Ectodermal cell (in vitro differentiated cells): Measurements from ENCODE around the gene THSD7B.
"Not testable (repeated sequence)": the region's sequence is repeated elsewhere in the genome, so short reads cannot be mapped to it uniquely, and the experiment has no call there.

ENCODE experiments used
- H3K27ac ChIP-seq: 2 replicates; pipeline ENCODE4 v1.7.0; 2013; ENCODE audit warnings: mild to moderate bottlenecking, low read depth, low read length; ENCODE audit not compliant: insufficient read depth, poor library complexity, severe bottlenecking
- H3K27me3 ChIP-seq: 2 replicates; pipeline ENCODE4 v1.7.0; 2013; ENCODE audit warnings: mild to moderate bottlenecking, low read length; ENCODE audit not compliant: insufficient read depth, control insufficient read depth, poor library complexity, severe bottlenecking
- H3K36me3 ChIP-seq: one replicate; pipeline ENCODE4 v1.7.0; 2013; ENCODE audit warnings: low read length; ENCODE audit not compliant: control insufficient read depth, insufficient read depth
- H3K4me1 ChIP-seq: one replicate; pipeline ENCODE4 v1.7.0; 2013; ENCODE audit warnings: low read length; ENCODE audit not compliant: control insufficient read depth, insufficient read depth
- H3K4me3 ChIP-seq: 2 replicates; pipeline ENCODE4 v1.7.0; 2013; ENCODE audit warnings: low read depth, low read length, control low read depth; ENCODE audit not compliant: insufficient read depth
- H3K9me3 ChIP-seq: 2 replicates; pipeline ENCODE4 v1.7.0; 2013; ENCODE audit warnings: mild to moderate bottlenecking, low read length, moderate library complexity; ENCODE audit not compliant: control insufficient read depth
- WGBS, 2 experiments: methylation state at CpG; one replicate each; pipeline ENCODE4 v1.1.7; 2013; ENCODE audit warnings: missing lambda C conversion rate in 2 of 2; 5-methylcytosine and 5-hydroxymethylcytosine counted together

Gene THSD7B

DNA sequence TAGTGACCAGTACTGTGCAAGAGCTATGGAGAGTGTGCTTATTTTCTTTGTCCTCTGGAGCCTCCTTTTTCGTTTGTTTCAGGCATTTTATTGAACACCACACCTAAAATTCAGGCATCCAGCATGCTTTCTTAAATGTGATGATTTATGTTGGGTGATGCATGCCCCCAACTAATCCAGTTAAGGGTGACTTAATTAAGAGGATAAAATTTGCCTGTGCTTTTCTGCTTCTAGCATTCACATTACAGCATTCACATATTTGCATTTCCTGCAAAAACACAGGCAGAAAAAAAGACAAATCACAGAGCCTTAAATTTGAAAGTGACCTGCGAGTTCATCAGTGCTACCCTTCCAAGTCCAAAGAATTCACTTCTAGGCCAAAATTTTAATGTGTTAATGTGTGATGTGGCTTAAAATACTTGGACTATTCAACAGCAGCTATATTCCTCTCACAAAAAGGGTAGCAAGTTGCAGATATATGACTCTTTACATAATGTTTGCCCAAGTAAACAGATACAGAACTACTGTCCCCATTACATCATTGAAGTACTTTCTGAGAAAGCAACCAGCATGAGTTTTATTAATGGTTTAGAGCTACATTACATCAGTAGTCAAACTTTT is 286.5 kb downstream of the THSD7B start:
- Histone ChIP-seq H3K27me3 (no peaks in the 10 kb centered on the region), H3K4me3 (no peak overlapping the region), H3K9me3 (no peaks in the 10 kb centered on the region), H3K36me3 (no peaks in the 10 kb centered on the region), H3K4me1 (no peaks in the 10 kb centered on the region), H3K27ac (no peak overlapping the region)
- 86 to 94% methylated on average over 1 to 2 of the region's 2 CpGs for WGBS, 2 experiments

- H3K4me1 ChIP-seq = no peaks in the 10 kb centered on the region
- H3K36me3 ChIP-seq = no peaks in the 10 kb centered on the region
- 91 to 93% methylated on average over 8 of the region's 8 CpGs for WGBS, 2 experiments
- no peak overlapping the region for H3K4me3 ChIP-seq
- H3K27ac ChIP-seq = no peak overlapping the region
- no peaks in the 10 kb centered on the region for H3K9me3 ChIP-seq
- H3K27me3 ChIP-seq = no peaks in the 10 kb centered on the region
Observed at GRCh38 chr2:137056704-137057103, 291.4 kb downstream of the THSD7B start.

GRCh38 chr2:137076111-137076765 is 310.9 kb downstream of the THSD7B start:
- not testable (repeated sequence) for H3K27me3 ChIP-seq, H3K9me3 ChIP-seq, H3K4me3 ChIP-seq, H3K27ac ChIP-seq, H3K4me1 ChIP-seq, H3K36me3 ChIP-seq
- 92 to 93% methylated on average over 22 of the region's 22 CpGs for WGBS, 2 experiments

DNA sequence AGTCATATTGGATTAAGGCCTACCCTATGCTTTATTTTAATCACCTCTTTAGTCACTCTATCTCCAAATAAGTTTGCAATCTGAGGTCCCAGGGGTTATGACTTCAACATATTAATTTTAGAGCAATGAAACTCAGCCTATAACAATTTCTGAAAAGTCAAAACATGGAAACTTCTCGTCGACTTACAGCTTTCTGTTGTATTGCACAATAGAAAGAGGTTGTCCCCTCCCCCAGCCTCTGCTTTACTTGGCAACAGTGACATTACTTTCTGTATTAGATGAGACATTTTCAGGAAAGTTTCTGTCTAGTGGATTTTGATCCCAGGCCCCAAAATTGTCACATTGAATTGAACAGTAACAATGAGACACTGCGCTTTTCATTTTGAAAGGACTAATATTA is 326.4 kb downstream of the THSD7B start:
- Histone ChIP-seq H3K27ac (no peak overlapping the region), H3K36me3 (no peaks in the 10 kb centered on the region), H3K27me3 (no peaks in the 10 kb centered on the region), H3K9me3 (no peaks in the 10 kb centered on the region), H3K4me1 (no peaks in the 10 kb centered on the region), H3K4me3 (no peak overlapping the region)
- WGBS, 2 experiments = 85 to 96% methylated on average over 2 to 3 of the region's 3 CpGs

DNA sequence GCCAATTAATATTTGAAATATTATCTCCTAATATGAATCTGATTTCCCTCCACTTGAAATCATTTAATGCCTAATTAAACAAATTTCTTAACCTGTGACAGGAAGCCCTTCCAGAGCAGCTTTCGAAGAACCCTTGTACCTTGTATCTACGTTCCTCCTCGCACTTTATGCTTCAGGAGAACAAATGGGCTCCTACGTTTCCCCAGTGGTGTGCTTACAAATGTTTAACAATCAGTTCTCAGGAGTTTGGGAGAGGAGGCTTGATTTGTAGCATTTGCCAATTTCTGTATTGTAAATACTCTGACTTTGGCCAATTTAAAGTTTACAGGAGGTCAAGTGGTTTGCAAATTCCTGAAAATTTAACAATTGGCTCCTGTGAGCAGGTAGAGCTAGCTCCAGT is 327.8 kb downstream of the THSD7B start:
- H3K9me3 ChIP-seq = no peaks in the 10 kb centered on the region
- no peak overlapping the region for H3K4me3 ChIP-seq
- H3K27me3 ChIP-seq = no peaks in the 10 kb centered on the region
- no peaks in the 10 kb centered on the region for H3K36me3 ChIP-seq
- WGBS, 2 experiments = 94% methylated on average over 4 of the region's 4 CpGs
- no peaks in the 10 kb centered on the region for H3K4me1 ChIP-seq
- H3K27ac ChIP-seq = no peak overlapping the region

GRCh38 chr2:137096187-137096586 is 330.8 kb downstream of the THSD7B start:
- H3K27me3 ChIP-seq = no peaks in the 10 kb centered on the region
- H3K4me3 ChIP-seq = no peak overlapping the region
- H3K27ac ChIP-seq = no peak overlapping the region
- no peaks in the 10 kb centered on the region for H3K36me3 ChIP-seq
- H3K9me3 ChIP-seq = no peaks in the 10 kb centered on the region
- H3K4me1 ChIP-seq = no peaks in the 10 kb centered on the region

GRCh38 chr2:137096693-137097092 is 331.3 kb downstream of the THSD7B start:
- H3K4me3 ChIP-seq = no peak overlapping the region
- no peaks in the 10 kb centered on the region for H3K9me3 ChIP-seq
- H3K27ac ChIP-seq = no peak overlapping the region
- no peaks in the 10 kb centered on the region for H3K4me1 ChIP-seq
- 69 to 83% methylated on average over 1 of the region's 1 CpG for WGBS, 2 experiments
- H3K36me3 ChIP-seq = no peaks in the 10 kb centered on the region
- no peaks in the 10 kb centered on the region for H3K27me3 ChIP-seq

DNA sequence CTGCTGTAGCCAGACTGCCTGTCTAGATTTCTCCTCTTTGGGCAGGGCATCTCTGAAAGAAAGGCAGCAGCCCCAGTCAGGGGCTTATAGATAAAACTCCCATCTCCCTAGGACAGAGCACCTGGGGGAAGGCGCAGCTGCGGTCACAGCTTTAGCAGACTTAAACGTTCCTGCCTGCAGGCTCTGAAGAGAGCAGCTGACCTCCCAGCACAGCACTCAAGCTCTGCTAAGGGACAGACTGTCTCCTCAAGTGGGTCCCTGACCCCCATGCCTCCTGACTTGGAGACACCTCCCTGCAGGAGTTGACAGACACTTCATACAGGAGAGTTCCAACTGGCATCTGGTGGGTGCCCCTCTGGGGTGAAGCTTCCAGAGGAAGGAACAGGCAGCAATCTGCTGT is 336.5 kb downstream of the THSD7B start:
- H3K27me3 ChIP-seq, H3K9me3 ChIP-seq, H3K36me3 ChIP-seq, H3K27ac ChIP-seq, H3K4me3 ChIP-seq, H3K4me1 ChIP-seq: not testable (repeated sequence)
- WGBS, 2 experiments = 83 to 93% methylated on average over 3 of the region's 3 CpGs

DNA sequence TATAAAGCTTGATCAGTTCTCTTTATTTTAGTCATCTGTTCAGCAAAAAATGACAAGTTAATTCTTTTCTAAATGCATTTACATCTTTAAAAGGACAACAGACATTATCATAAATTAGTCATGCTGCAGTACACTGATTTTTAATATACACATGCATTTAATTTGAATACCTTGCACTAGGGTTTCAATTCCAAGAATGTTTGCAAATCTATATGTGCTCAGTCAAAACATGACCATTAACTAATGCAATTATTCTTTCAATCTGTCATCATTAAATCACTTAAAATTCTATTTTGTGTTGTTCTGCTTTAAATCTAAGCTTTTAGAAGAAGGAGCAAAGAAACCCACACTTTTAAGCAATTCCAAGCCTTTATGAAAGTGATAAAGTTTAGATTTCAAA is 342.6 kb downstream of the THSD7B start:
- Histone ChIP-seq H3K4me3 (no peak overlapping the region), H3K27me3 (no peaks in the 10 kb centered on the region)

DNA sequence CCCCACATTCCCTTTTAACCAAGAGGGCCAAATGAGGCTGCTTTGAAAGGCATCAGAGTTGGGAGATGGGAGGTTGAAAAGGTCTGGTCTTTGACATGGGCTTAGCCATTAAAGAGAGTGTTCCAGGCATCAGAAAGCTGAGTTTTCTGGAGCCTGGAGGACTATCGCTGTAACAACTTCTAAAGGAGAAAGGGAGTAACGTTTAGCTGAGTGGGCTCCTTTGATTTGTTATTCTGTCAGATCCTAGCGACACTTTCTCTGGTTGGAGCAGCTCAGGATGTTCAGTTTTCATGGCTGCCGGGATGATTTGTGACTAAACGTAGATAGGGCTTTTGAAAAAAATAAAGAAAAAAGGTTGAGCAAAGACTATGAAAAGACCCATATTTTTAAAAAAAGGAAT is 346.6 kb downstream of the THSD7B start:
- no peaks in the 10 kb centered on the region for H3K4me1 ChIP-seq
- H3K36me3 ChIP-seq = no peaks in the 10 kb centered on the region
- H3K27me3 ChIP-seq = no peaks in the 10 kb centered on the region
- H3K9me3 ChIP-seq = no peaks in the 10 kb centered on the region
- no peak overlapping the region for H3K4me3 ChIP-seq
- H3K27ac ChIP-seq = no peak overlapping the region
- 86 to 93% methylated on average over 5 of the region's 5 CpGs for WGBS, 2 experiments

More for the DNA sequence above, 342.6 kb downstream of the THSD7B start:
- no peaks in the 10 kb centered on the region for H3K9me3 ChIP-seq
- H3K4me1 ChIP-seq = no peaks in the 10 kb centered on the region
- no peak overlapping the region for H3K27ac ChIP-seq
- no peaks in the 10 kb centered on the region for H3K36me3 ChIP-seq
